ENCODE data around the gene NRSN1.

Gene NRSN1, protein sequence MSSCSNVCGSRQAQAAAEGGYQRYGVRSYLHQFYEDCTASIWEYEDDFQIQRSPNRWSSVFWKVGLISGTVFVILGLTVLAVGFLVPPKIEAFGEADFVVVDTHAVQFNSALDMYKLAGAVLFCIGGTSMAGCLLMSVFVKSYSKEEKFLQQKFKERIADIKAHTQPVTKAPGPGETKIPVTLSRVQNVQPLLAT

DNA sequence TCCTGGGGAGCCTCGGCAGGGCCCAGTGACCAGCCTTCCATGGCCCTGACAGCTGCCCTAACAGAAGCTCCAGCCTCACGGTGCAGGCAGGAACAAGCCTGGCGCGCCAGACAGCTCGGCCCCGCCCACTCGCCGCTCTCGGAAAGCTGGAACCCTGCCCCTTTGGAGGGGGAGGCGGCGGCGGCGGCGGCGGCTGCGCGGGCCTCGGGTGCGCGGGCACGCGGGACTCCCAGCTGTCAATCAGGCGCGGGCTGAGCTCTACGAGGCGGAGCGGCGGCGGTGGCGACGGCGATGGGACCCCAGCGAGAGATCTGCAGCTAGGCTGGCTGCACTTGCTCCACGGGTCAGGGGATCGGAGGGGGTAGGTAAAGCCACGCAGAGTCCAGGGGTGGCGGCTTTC is at the start of gene NRSN1:
Gene NRSN1 (plus strand): TSS at position 236 of the 400 bp plus-strand sequence. CDS start 8,113 bp downstream, outside the sequence.
- H3K4me3 ChIP-seq = no peak within 1 kb of the TSS
- TF ChIP-seq, protein P1, sequence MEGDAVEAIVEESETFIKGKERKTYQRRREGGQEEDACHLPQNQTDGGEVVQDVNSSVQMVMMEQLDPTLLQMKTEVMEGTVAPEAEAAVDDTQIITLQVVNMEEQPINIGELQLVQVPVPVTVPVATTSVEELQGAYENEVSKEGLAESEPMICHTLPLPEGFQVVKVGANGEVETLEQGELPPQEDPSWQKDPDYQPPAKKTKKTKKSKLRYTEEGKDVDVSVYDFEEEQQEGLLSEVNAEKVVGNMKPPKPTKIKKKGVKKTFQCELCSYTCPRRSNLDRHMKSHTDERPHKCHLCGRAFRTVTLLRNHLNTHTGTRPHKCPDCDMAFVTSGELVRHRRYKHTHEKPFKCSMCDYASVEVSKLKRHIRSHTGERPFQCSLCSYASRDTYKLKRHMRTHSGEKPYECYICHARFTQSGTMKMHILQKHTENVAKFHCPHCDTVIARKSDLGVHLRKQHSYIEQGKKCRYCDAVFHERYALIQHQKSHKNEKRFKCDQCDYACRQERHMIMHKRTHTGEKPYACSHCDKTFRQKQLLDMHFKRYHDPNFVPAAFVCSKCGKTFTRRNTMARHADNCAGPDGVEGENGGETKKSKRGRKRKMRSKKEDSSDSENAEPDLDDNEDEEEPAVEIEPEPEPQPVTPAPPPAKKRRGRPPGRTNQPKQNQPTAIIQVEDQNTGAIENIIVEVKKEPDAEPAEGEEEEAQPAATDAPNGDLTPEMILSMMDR (IDR thresholded peaks at IDR 0.05) = no peak
- no peak for DNase-seq (ENCODE audit: low spot score)
- H3K27ac ChIP-seq = no peak within 1 kb of the TSS

DNA sequence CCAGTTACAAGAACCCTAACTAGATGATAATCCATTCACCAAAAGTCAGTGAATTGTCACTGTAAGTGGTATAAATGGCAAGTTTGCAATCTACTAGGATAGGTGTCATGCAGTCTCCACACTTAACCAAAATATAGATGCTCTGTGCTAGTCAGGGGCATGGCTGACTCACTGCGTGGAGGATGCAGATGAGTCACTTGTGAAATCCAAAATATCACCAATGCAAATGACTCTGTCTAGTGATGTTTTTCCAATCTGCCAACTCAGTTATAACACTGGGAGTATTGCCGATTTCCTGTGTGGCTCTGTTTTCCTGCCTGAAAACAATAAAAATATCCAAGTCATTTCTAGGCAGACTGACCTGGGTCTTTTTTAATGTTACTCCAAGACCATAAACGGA is 47.8 kb upstream of the NRSN1 start:
- TF ChIP-seq, protein P1 (IDR thresholded peaks at IDR 0.05) = no peak
- no peak for DNase-seq (ENCODE audit: low spot score)
- Histone ChIP-seq H3K4me3 (no peak overlapping the region), H3K27ac (no peak overlapping the region)

DNA sequence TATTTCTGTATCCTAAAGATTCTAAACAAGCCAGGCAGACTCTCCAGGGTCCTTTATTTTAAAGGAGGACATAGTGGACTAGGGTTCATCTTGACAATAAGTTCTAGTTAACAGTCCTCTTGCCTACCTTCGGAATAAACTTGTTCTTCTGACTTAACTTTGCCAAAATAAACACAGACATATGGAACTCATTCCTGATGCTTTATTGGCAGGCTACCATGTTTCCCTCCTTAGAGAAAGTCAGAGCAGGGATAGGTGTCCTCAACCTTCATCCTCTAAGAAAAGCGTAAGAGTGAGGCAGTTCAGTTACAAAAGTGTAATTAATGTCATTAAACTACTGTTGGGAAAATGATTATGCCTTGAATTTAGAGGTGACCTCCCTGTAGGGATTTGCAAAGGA is 46.9 kb upstream of the NRSN1 start:
- Histone ChIP-seq H3K4me3 (no peak overlapping the region), H3K27ac (no peak overlapping the region)
- TF ChIP-seq, protein P1 (IDR thresholded peaks at IDR 0.05) = no peak
- DNase-seq (ENCODE audit: low spot score) = no peak

DNA sequence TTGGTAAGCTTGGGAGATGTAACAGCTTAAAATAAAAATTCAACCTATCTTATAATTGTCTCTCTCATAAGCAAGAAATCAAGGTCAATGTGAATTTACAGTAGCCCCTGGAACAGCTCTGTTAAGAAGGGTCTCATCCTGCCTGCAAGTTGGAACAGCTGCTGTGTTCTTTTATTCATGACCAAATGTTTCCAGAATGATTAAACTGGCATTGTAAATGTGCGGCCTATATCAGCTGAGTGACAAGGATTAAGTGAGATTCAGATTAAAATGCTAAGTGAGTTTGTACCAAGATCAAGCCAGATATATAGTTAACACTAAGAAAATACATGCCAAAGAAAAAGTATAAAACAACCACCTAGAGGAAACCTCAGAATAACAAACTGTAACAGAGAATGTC is 45.3 kb upstream of the NRSN1 start:
- no peak for DNase-seq (ENCODE audit: low spot score)
- TF ChIP-seq, protein P1 (IDR thresholded peaks at IDR 0.05) = no peak

DNA sequence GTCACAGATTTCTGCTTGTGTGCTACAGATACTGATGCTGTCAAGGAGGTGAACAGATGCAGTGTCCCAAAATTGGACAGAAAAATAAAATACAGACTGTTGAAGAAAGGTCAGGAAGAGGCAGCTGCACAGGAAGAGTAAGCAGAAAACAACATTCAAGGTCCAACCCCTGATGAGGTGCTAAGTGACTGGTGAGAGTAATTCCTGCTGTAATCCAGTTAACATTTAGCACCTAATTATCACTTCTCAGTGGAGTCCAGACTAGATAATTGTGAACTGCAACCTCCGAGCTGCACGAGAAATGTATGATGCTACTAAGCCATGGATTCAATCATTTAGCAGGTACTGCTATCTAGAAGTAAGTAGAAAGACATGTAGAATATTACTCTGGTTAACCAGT is 36.3 kb upstream of the NRSN1 start:
- H3K4me3 ChIP-seq = no peak overlapping the region
- TF ChIP-seq, protein P1 (IDR thresholded peaks at IDR 0.05) = no peak
- no peak for DNase-seq (ENCODE audit: low spot score)

More for the DNA sequence above, 45.3 kb upstream of the NRSN1 start:
- Histone ChIP-seq H3K27ac (no peak overlapping the region), H3K4me3 (no peak overlapping the region)

DNA sequence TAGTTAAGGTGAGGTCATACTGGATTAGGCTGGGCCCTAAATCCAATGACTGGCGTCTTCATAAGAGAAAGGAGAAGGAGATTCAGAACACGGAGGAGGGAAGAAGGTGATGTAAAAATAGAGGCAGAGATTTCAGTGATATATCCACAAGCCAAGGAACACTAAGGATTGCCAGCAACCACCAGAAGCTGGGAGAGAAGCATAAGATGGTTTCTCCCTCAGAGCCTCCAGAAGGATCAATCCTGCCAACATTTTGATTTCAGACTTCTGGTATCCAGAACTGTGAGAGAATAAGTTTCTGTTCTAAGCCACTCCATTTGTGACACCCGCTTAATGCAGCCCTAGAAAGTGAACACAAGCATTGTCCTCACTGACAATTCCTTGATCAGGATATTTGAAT is 33.6 kb upstream of the NRSN1 start:
- TF ChIP-seq, protein P1 (IDR thresholded peaks at IDR 0.05) = no peak
- H3K4me3 ChIP-seq = no peak overlapping the region
- DNase-seq (ENCODE audit: low spot score) = no peak
- H3K27ac ChIP-seq = no peak overlapping the region

More for the DNA sequence above, 36.3 kb upstream of the NRSN1 start:
- no peak overlapping the region for H3K27ac ChIP-seq

DNA sequence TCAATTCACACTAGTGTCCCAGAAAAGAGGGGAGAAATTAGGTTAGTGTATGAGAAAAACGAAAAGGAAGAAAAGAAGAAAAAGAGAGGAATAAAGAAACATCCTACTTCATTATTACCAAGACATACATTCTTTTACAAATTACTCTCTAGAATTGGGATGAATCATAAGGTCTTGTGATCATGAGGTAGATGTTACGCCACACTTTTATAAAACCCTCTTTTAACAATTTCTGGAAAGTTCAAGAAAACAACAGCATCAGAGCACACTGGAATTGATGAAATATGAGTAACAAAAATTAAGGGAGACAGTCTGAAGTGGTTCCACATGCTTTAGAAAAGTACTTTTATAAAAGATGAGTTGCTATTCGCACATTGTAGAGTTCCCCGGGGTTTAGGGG is 32.6 kb upstream of the NRSN1 start:
- DNase-seq (ENCODE audit: low spot score) = no peak
- TF ChIP-seq, protein P1 (IDR thresholded peaks at IDR 0.05) = no peak
- H3K4me3 ChIP-seq = no peak overlapping the region
- H3K27ac ChIP-seq = no peak overlapping the region

All from coronary artery (tissue), 2 donors.